ENCODE measurements around the gene SRRD.
"Not testable (repeated sequence)": the region's sequence is repeated elsewhere in the genome, so short reads cannot be mapped to it uniquely, and the experiment has no call there.

The SRRD gene

DNA sequence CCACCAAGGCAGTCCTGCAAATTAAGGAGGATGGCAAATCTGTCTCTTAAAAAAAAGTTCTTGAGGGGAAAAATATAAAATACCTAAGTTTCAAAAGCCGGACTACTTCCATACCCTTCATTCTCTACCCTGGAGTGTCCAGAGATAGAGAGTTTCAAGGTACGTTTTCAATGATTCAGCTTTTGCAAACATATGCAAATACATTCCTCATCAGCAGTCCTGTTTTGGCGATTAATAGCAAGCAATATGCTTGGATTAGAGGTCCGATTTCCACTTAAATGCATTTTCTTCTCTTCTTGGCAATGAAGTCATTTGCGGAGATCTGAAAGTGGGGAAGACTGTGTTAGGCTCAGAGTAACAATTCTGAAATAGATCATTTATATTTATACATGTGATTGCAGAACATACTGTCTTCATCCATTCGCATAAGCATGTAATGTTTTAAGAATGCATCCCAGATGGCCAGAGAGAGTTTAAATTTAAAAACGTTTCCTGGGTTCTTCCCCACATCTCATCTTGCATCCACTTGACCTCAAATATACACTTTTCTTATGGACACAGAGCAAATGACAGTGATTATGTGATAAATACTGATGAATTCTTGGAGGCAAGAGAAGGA lies 42.4 kb downstream of the SRRD start:
- FAIRE-seq = no peak

- FAIRE-seq = no peak
Measured at GRCh38 chr22:26527167-26527566, 43.5 kb downstream of the SRRD start.

DNA sequence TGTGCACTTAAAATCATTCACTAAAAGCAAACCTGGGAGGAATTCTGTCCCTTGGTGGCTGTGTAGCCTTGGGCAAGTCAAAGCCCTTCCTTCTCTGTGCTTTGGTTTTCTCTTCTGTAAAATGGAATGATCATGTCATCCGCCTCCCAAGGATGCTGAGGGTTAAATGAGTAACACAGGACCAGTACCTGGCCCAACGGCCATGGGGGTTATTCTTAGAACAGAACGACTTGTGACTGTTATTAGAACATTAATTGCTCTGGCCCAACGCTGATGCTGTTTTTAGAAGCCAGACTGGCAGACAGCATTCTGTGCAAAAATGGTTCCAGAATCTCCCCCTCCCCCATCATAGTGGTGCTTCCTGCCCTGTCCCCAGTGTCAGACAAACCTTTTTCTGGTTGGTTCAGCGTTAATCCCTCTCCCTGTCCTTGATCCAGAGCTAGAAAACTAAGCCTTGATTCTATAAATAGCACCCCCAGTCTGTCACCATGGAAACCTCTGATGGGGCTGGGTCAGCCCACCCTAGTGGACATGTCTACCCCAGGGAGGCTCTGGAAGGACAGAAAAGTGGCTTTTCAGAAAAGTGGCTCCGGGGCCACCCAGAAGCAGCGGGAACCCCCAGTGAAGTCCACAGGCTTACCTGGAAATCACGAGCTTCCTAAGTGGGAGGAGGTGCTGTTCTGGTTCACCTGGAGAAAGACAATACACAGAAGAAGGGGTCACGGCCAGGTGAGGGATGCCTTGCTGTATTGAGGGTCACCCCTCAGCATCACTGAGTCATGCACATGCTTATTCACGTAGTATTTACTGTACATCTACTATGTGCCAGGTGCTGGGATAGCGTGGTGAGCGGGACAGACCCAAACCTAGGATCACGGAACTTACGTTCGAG lies 44.1 kb downstream of the SRRD start:
- FAIRE-seq = no peak

GRCh38 chr22:26528518-26528917 lies 44.8 kb downstream of the SRRD start:
- FAIRE-seq = not testable (repeated sequence)

DNA sequence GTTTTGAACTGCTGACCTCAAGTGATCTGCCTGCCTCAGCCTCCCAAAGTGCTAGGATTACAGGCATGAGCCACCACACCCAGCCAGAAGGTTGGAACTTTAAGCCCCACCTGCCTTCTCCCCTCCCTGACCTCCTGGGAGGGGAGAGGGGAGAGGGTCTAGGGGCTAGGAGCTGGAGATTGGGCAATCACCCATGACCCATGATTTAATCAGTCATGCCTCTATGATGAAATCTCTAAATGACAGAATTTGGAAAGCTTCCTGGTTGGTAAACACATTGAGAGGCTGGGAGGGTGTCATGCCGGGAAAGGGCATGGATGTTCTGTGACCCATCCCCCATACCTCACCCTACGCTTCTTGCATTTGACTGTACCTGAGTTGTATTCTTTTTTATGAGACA lies 45.7 kb downstream of the SRRD start:
- no peak for FAIRE-seq

DNA sequence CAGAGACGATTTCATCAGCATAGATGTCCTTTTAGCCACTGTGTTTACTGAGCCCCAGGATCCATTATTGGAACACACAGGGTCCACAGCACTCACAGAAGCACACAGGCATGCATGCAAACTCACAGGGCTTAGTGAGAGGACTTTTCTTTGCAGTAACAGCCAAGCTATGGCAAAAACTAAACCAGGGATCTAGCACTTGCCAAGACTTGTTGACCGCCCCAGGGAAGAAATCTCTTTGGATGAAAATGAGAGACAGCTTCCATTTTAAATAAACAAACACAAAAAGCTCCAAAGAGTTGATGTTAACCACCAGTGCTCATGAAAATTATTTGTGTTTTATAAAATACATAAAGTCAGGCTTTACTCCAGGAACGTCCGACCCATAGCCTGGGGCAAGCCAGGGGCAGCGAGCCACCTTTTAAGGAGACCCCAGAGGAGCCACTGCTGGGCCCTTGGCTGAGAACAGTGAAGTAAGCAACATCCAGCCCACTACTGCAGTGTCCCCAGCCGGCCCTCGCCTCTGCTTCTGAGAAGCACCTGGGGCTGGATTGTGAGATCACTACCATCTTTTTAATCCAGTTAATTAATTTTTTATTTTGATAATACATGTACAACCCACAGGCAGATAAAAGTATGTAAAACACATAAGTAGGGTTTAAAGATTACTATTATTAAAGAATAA lies 50.6 kb downstream of the SRRD start:
- no peak for FAIRE-seq

- FAIRE-seq = no peak
Measured at GRCh38 chr22:26534874-26535602, 51.4 kb downstream of the SRRD start.

DNA sequence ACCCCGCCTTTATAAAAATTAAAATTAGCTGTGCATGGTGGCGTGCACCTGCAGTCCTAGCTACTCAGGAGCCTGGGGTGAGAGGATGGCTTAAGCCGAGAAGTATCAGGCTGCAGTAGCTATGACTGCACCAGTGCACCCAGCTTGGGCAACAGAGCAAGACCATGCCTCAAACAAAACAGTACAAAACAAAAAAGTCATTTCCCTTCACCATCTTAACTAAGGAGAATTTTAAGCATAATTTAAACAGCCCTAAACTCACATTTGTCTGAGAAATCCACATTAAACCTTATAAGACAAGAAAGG lies 51.9 kb downstream of the SRRD start:
- FAIRE-seq = no peak

- no peak for FAIRE-seq
Measured at GRCh38 chr22:26536056-26536761, 52.5 kb downstream of the SRRD start.

DNA sequence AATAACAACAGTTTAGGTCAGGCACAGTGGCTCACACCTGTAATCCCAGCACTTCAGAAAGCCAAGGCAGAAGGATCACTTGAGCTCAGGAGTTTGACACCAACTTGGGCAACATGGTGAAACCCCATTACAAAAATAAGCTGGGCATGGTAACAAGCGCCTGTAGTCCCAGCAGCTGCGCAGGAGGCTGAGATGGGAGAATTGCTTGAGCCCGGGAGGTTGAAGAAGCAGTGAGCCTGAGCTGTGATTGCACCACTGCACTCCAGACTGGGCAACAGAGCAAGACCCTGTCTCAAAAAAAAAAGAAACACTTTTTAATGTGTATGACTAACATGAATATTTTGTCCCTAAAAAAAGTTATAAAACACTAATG lies 53.1 kb downstream of the SRRD start:
- no peak for FAIRE-seq

DNA sequence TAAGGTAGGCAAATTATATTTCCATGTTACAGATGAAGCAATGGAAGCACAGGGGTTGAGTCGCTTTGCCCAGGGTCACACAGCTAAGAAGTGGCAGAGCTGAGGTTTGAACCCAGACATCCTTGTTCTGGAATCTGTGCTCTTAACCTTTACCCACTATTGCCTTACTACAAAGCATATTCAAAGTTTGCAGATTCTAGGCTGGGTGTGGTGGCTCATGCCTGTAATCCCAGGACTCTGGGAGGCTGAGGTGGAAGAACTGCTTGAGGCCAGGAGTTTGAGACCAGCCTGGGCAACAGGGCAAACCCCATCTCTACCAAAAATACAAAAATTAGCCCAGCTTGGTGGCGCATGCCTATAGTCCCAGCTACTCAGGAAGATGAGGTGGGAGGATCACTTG lies 56.4 kb downstream of the SRRD start:
- FAIRE-seq = no peak

DNA sequence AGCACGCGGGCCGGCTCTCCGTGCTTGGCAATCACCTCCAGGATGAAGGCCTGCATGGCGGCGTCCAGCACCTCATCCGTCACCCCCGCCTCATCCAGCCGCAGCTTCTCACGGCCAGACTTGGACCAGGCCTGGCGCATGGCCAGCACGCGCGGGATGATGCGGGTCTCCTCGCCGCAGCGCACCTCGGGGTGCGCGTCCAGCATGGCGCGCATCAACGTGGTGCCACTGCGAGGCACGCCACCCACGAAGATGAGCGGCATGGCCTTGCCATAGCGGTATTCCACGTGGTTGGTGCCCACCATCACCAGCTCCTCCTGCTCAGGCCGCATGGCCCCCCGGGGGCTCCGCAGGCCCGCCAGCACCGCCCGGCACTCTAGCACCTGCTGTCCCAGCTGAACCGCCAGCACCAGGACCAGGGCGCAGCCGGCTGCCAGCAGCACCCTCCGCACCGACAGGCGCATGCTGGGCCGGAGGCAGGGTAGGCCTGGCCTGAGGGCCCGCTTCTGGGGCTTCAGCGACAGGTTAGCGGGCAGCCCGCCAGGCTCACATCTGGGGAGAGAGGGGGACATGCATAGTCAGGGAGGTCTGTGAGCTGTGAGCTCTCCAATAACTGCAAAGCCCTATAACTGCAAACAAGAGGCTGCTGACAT lies 57.6 kb downstream of the SRRD start:
- no peak for FAIRE-seq

DNA sequence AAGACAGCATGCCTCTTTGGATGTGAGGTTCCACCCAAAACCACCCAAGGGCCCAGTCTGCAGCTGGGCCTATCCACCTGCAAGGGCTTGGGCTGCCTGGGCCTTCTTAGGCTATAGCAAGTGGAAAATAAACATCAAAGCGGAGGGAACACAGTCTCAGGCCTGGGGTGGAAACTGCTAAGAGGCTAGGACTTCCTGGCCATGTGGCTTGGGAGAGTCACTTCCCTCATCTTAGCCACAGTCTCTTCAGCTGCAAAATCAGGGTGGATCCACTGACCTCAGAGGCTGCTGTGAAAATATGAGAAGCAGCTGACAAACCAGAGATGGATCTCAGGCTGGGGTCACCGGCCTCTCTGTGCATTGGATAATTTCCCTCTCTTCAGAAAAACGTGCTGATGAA lies 59.2 kb downstream of the SRRD start:
- FAIRE-seq = no peak

All from islet of Langerhans (tissue), 1 donor.